Esophagus muscularis mucosa (tissue), 4 donors: ENCODE results near the gene MAP1LC3B. TPM values are rescaled to one million over a fixed set of nuclear protein-coding genes. Genes with fewer than 3 reads are reported as not detected.

Source experiments
- DNase-seq: peaks from one replicate; pipeline ENCODE4 v3.0.0-alpha.2; 2017; ENCODE audit errors: extremely low spot score
- H3K27ac ChIP-seq, 4 donors: fragments of 200-600 bp; sonication (generic); replicated peaks in 1 of 4; 1 replicate in 3 of 4; 2 replicates in 1 of 4; pipeline ENCODE4 v1.5.1; 2016 to 2019; ENCODE audit warnings: mild to moderate bottlenecking in 1 of 4
- H3K27me3 ChIP-seq, 4 donors: fragments of 200-600 bp; sonication (generic); one replicate each; pipeline versions ENCODE4 v1.5.1 to v1.6.0; 2016 to 2019
- H3K36me3 ChIP-seq, 4 donors: fragments of 200-600 bp; sonication (generic); one replicate each; pipeline ENCODE4 v1.5.1; 2016 to 2019
- H3K4me1 ChIP-seq, 4 donors: fragments of 200-600 bp; sonication (generic); one replicate each; pipeline ENCODE4 v1.5.1; 2016 to 2019
- H3K4me3 ChIP-seq, 4 donors: fragments of 200-600 bp; sonication (generic); 1 replicate in 2 of 4; 2 replicates in 2 of 4; pipeline ENCODE4 v1.5.1; 2016 to 2019; ENCODE audit warnings: mild to moderate bottlenecking in 4 of 4, moderate library complexity in 1 of 4
- H3K9me3 ChIP-seq, 4 donors: fragments of 200-600 bp; sonication (generic); 1 replicate in 3 of 4; 2 replicates in 1 of 4; pipeline ENCODE4 v1.5.1; 2016 to 2019
- CTCF ChIP-seq, 3 experiments: fragments of 200-600 bp in 2 of 3; fragments of 450-650 bp in 1 of 3; sonication (generic) in 2 of 3; IDR thresholded peaks; one replicate each; pipeline ENCODE4 v1.5.1; 2017 to 2019; ENCODE audit warnings: antibody characterized with exemption in 3 of 3, mild to moderate bottlenecking in 2 of 3, moderate library complexity in 1 of 3
- EP300 ChIP-seq: sonication (generic); formaldehyde crosslinking; IDR thresholded peaks from one replicate; pipeline ENCODE4 v1.6.1; 2017; ENCODE audit warnings: antibody characterized with exemption
- POLR2A ChIP-seq: fragments of 450-650 bp; IDR thresholded peaks from one replicate; pipeline ENCODE4 v1.6.1; 2017; ENCODE audit warnings: antibody characterized with exemption, moderate library complexity, mild to moderate bottlenecking, low read depth
- POLR2AphosphoS5 ChIP-seq, 2 donors: sonication (generic); formaldehyde crosslinking; IDR thresholded peaks; one replicate each; pipeline ENCODE4 v1.6.1; 2017; ENCODE audit warnings: antibody characterized with exemption in 2 of 2
- WGBS: methylation state at CpG from one replicate; pipeline ENCODE4 v1.1.5; 2018; 5-methylcytosine and 5-hydroxymethylcytosine counted together
- intact Hi-C: fragments of 100-400 bp; cut with DNase I; formaldehyde crosslinking; loops from one replicate; pipeline ENCODE4 v1.15.1; 2023
- total RNA-seq, 4 donors: library from RNA; depleted of rRNA; stranded (reverse); fragments of >200 nt; gene quantifications; one replicate each; pipeline versions ENCODE4 v1.1.0 to v1.2.1, GENCODE V29; 2016

The MAP1LC3B gene
- total RNA-seq, 4 donors from 2014 or later: 49.4 to 70.6 (median 57.9) TPM

GRCh38 chr16:87426423-87427215 lies 34.5 kb downstream of the MAP1LC3B start:
- no peak for TF ChIP-seq EP300
- no peak for TF ChIP-seq CTCF (IDR thresholded peaks at IDR 0.05)
- TF ChIP-seq POLR2AphosphoS5 (IDR thresholded peaks at IDR 0.05): no peak
- no peak for TF ChIP-seq POLR2A
- intact Hi-C loops: no loop called here
- Histone ChIP-seq H3K4me3 (no peak overlapping the region), H3K27me3 (no peaks in the 10 kb centered on the region), H3K9me3 (no peaks in the 10 kb centered on the region), H3K27ac (peak overlapping the region in 1 of 4 donors; percentile 15), H3K4me1 (peaks cover 0 to 9% (median 5%) of the 10 kb centered on the region in 4 donors), H3K36me3 (peaks cover 8 to 74% (median 44%) of the 10 kb centered on the region in 4 donors)
- WGBS: 79% methylated on average over 18 of the region's 18 CpGs
- no peak for DNase-seq

GRCh38 chr16:87431926-87432325 lies 39.8 kb downstream of the MAP1LC3B start:
- Histone ChIP-seq H3K4me1 (peaks cover 23 to 37% (median 32%) of the 10 kb centered on the region in 4 donors), H3K27me3 (no peaks in the 10 kb centered on the region), H3K9me3 (no peaks in the 10 kb centered on the region), H3K36me3 (peaks cover 0 to 46% (median 27%) of the 10 kb centered on the region in 4 donors), H3K27ac (peak overlapping the region in 1 of 4 donors; percentile 25), H3K4me3 (no peak overlapping the region)
- TF ChIP-seq POLR2AphosphoS5 (IDR thresholded peaks at IDR 0.05) (no peak), CTCF (IDR thresholded peaks at IDR 0.05) (no peak), POLR2A (no peak), EP300 (no peak)
- WGBS: 72% methylated on average over 7 of the region's 7 CpGs
- intact Hi-C loops: no loop called here
- no peak for DNase-seq

GRCh38 chr16:87432330-87432915 lies 40.3 kb downstream of the MAP1LC3B start:
- no peak for DNase-seq
- 85% methylated on average over 13 of the region's 15 CpGs for WGBS
- TF ChIP-seq CTCF (IDR thresholded peaks at IDR 0.05): no peak
- TF ChIP-seq POLR2A: no peak
- TF ChIP-seq POLR2AphosphoS5 (IDR thresholded peaks at IDR 0.05): no peak
- no peak for TF ChIP-seq EP300
- no peaks in the 10 kb centered on the region for H3K27me3 ChIP-seq
- peaks cover 23 to 37% (median 32%) of the 10 kb centered on the region in 4 donors for H3K4me1 ChIP-seq
- intact Hi-C loops: no loop called here
- H3K27ac ChIP-seq: peak overlapping the region in 1 of 4 donors; percentile 25
- H3K4me3 ChIP-seq: no peak overlapping the region
- H3K36me3 ChIP-seq: peaks cover 0 to 43% (median 27%) of the 10 kb centered on the region in 4 donors
- H3K9me3 ChIP-seq: no peaks in the 10 kb centered on the region

- Histone ChIP-seq H3K36me3 (peaks cover 0 to 34% (median 20%) of the 10 kb centered on the region in 4 donors), H3K4me1 (peaks cover 23 to 43% (median 35%) of the 10 kb centered on the region in 4 donors), H3K27me3 (no peaks in the 10 kb centered on the region), H3K9me3 (no peaks in the 10 kb centered on the region), H3K4me3 (no peak overlapping the region), H3K27ac (no peak overlapping the region)
- DNase-seq: no peak
- no peak for TF ChIP-seq CTCF (IDR thresholded peaks at IDR 0.05)
- TF ChIP-seq POLR2A: no peak
- TF ChIP-seq POLR2AphosphoS5 (IDR thresholded peaks at IDR 0.05): no peak
- no peak for TF ChIP-seq EP300
- 96% methylated on average over 22 of the region's 22 CpGs for WGBS
- intact Hi-C loops: no loop called here
Observed at GRCh38 chr16:87434146-87434667, 42.1 kb downstream of the MAP1LC3B start.
